Kasumi-1 (cell line): ENCODE measurements around the gene DICER1.

Experiments used
- DNase-seq, 2 experiments: peaks; one replicate each; lab custom pipeline; 2025; lab: John Stamatoyannopoulos, UW

DICER1 gene

GRCh38 chr14:95077345-95077744 is 80.0 kb downstream of the DICER1 start:
- DNase-seq = no peak

GRCh38 chr14:95075789-95076188 is 81.5 kb downstream of the DICER1 start:
- DNase-seq = no peak

- DNase-seq = no peak
Measured at GRCh38 chr14:95073947-95074346, 83.4 kb downstream of the DICER1 start.

GRCh38 chr14:95072310-95072905 is 84.9 kb downstream of the DICER1 start:
- DNase-seq = no peak

- DNase-seq = no peak
Measured at GRCh38 chr14:95071649-95072280, 85.6 kb downstream of the DICER1 start.

GRCh38 chr14:95070748-95071435 is 86.4 kb downstream of the DICER1 start:
- DNase-seq = no peak

GRCh38 chr14:95069547-95069946 is 87.8 kb downstream of the DICER1 start:
- no peak for DNase-seq

GRCh38 chr14:95069018-95069417 is 88.3 kb downstream of the DICER1 start:
- no peak for DNase-seq

GRCh38 chr14:95068521-95068920 is 88.8 kb downstream of the DICER1 start:
- DNase-seq = no peak

GRCh38 chr14:95068080-95068479 is 89.2 kb downstream of the DICER1 start:
- no peak for DNase-seq

- no peak for DNase-seq
Measured at GRCh38 chr14:95067526-95067925, 89.8 kb downstream of the DICER1 start.

- no peak for DNase-seq
Measured at GRCh38 chr14:95066427-95066986, 90.8 kb downstream of the DICER1 start.

GRCh38 chr14:95065411-95065810 is 91.9 kb downstream of the DICER1 start:
- DNase-seq = no peak

GRCh38 chr14:95064734-95065133 is 92.6 kb downstream of the DICER1 start:
- no peak for DNase-seq

GRCh38 chr14:95064256-95064655 is 93.1 kb downstream of the DICER1 start:
- DNase-seq = no peak

GRCh38 chr14:95063391-95063790 is 93.9 kb downstream of the DICER1 start:
- DNase-seq = no peak

- no peak for DNase-seq
Measured at GRCh38 chr14:95062946-95063345, 94.4 kb downstream of the DICER1 start.

- DNase-seq = no peak
Measured at GRCh38 chr14:95062220-95062619, 95.1 kb downstream of the DICER1 start.

GRCh38 chr14:95061317-95062093 is 95.8 kb downstream of the DICER1 start:
- DNase-seq = no peak

GRCh38 chr14:95059126-95059525 is 98.2 kb downstream of the DICER1 start:
- DNase-seq = no peak

- no peak for DNase-seq
Measured at GRCh38 chr14:95058491-95058890, 98.8 kb downstream of the DICER1 start.

GRCh38 chr14:95057851-95058250 is 99.5 kb downstream of the DICER1 start:
- no peak for DNase-seq
